GM19025 (cell line): ENCODE results near the gene ITGA8.
"Not testable (repeated sequence)": the region's sequence is repeated elsewhere in the genome, so short reads cannot be mapped to it uniquely, and the experiment has no call there.

Source experiments
- ATAC-seq: cut with Tn5 transposase; IDR thresholded peaks from one replicate; pipeline ENCODE4 v1.9.1; 2021; ENCODE audit warnings: mild to moderate bottlenecking, low read depth, moderate library complexity; ENCODE audit not compliant: unreplicated experiment

The ITGA8 gene

DNA sequence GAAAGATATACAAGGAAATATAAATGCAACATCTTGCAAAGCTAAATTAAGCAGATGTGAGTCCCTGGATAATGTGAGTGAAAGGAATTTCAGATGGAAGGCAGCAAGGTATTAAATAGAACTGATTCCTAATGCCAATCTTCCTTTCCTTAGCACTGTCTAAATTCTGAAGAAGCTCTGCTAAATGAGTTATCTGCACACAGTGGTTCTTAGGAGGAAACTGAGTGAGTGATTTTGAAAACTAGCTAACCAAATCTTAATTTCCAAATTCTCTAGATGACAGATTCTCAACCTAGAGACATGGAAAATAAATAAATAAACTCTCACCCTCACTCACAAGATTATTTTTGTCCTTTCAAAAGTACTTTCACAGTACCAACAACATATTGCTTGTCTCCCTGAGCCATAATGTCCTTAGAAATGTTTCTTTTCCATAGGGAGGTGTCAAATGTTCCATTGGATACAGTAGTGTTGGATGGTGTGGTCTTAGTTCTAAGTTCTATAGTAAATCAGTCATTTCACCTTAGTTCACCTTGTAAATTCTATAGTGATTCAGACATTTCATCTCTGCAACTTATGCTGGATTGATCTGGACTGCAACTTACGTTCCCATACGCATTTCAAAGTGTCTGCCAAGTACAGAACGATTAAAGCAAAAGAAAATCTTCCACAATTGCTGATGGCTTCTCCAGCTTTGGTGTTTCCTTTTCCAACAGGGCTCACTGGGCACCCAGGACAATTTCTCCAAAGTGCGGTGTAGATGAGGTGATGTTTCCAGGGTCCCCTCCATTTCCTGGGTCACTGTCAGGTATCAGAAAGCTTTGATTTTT lies 203.3 kb downstream of the ITGA8 start:
- no peak for ATAC-seq

- ATAC-seq: no peak
Measured at GRCh38 chr10:15515202-15515601, 204.5 kb downstream of the ITGA8 start.

- ATAC-seq: no peak
Measured at GRCh38 chr10:15510963-15511362, 208.8 kb downstream of the ITGA8 start.

- ATAC-seq: no peak
Measured at GRCh38 chr10:15505329-15505728, 214.4 kb downstream of the ITGA8 start.

DNA sequence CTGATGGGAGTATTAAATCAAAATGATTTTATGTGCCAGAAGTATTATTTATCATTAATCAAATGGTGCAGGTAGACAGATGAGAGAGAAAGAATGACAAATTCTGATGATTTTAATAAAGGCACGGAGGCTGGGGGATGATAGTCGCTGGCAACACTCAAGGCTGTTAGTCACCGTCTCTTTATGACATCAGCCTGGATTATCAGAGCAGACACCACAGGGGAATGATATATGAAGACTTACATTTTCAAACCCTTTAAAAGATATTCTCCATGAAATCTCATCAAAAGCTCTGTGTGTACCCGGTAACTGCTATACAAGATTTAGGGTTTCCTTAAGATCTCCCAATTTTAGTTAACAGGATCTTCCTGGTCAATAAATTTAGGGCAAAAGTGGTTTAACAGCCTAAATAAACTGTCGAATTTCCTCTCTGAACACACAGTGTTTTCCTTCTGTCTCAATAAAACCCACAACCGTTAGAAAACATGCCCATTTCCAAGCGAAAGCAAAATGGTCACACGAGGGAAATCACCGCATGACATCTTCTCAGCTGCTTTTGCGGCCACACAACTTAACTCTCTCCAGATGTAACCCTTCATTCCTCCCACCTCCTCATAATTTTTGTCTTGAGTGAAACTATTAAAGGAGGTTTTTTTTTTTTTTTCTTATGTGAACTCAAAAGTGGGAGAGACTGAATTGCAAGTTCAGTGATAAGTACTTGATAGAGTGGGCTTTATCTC lies 215.5 kb downstream of the ITGA8 start:
- no peak for ATAC-seq

- ATAC-seq: no peak
Measured at GRCh38 chr10:15494850-15495506, 224.7 kb downstream of the ITGA8 start.

DNA sequence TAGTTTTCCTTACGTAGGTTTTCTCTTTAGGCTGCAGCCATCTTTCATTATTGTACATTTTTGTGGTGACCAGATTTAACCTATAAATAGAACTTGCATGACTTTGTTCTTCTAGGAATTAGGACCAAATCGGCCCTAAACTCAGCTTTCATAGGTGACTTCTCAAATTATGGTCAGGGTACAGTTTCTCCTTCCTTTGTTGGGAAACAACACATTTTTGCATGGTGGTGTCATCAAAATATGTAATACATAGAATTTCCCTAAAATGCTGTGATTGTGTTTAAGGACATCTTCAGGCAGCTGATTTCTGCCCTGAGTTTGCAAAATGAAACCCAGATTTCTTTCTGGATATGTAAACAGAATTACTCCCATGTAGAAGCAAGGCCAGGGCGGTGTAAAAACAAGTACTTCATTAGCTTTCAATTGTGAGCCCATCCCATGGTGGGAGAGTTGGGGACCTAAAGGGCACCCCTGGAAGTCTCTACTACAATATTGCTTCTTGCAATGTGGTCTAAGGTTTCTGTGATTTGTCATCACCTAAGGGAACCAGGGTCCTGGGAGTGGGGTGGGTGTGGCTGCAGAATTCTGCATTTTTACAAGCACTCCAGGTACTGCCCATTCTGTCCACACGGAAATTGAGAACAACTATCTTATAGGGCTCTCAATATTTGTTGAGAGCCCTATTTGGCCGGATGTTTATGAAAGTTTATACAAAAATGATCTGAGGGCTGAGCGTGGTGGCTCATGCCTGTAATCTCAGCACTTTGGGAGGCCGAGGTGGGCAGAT lies 227.7 kb downstream of the ITGA8 start:
- ATAC-seq: no peak

DNA sequence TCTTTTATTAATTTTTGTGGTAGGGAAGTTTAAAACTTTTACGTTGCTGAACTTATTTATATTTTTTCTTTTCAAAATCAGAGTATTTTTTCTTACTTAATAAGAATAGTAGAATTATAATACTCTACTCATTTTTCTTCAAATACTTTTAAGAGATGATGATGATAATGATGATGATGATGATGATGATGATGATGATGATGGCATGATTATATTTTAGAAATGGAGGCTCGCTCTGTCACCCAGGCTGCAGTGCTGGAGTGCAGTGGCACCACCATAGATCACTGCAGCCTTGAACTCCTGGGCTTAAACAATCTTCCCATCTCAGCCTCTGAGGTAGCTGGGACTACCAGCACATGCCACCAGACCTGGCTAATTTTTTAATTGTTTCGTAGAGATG lies 230.3 kb downstream of the ITGA8 start:
- no peak for ATAC-seq

DNA sequence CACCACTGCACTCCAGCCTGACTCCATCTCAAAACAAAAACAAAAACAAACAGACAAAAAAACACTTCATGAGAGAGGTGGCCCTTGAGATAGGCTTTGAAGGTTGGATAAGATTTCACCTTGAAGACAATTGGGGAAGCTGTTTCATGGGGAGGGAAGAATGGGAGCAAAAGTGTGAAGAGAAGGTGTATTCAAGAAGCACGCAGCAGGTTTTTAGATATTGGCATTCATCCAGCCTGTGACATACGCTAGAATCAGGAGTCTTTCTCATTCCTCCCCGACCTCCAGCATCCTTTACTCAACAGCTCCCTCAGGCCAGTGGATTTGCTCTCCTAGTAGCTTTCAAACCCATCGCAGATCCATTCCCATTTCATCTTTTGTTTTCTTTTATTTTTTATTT lies 232.3 kb downstream of the ITGA8 start:
- no peak for ATAC-seq

GRCh38 chr10:15486404-15486803 lies 233.3 kb downstream of the ITGA8 start:
- ATAC-seq: no peak

DNA sequence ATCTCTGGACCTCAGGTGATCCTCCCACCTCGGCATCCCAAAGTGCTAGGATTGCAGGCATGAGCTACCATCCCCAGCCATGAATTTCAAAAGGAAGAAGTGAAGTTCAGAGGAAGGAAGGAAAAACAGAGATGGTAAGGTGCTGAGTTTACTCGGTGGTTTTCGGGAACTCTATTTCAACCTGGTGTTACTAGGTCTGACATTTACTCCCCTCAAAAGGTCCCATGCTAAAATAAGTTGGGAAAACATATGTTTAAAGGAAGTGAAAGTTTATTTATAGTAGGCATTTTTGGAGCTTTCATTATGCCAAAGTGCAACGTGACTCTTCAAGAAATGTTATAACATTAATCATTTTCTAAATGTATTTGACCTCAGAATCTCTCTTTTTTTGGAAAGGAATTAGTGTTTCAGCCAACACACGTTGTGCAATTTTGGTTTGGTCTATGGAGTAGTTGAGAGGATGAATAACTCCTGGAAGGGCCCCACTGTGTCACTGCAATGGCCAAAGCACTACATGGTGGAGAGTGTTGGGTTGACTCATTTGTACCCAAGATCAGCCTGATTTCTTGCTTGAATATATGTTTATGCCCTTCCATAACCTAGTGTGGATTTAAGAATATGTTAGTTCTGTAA lies 233.9 kb downstream of the ITGA8 start:
- no peak for ATAC-seq

DNA sequence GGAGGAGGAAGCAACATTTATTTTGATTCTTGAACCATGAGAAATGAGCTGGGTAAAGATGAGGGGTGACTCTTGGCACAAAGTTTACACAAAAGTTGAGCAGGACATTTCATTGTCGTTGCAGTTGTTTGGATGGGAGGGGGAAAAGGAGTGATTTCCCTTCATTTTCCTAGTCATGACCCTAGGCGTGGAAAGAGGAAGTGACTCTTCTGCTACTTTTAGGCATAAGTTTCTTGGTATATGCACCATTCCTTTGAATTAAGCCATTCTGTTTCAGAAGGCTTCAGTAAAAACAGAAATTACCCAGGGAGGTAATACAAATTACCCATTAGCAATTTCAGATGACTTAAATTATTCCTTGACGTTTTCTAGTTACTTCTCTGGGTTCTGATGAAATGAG lies 234.7 kb downstream of the ITGA8 start:
- no peak for ATAC-seq

DNA sequence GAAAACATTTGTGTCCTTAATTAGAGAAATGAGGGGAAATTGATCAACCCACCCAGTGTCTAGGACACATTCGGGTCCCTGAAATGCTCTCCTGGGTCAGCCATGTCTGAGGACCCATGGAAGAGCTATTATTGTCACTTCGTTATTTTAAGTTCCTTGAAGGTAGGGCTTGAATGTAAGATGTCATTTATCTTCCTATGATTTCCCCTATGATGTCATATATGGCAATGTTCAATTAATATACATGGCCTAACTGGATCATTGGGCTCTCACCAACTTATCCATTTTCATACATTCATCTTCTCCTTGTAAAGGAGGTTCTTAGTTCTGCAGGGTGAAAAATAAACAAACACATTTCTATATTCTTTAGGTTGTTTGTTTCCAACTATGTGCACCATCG lies 235.6 kb downstream of the ITGA8 start:
- no peak for ATAC-seq

DNA sequence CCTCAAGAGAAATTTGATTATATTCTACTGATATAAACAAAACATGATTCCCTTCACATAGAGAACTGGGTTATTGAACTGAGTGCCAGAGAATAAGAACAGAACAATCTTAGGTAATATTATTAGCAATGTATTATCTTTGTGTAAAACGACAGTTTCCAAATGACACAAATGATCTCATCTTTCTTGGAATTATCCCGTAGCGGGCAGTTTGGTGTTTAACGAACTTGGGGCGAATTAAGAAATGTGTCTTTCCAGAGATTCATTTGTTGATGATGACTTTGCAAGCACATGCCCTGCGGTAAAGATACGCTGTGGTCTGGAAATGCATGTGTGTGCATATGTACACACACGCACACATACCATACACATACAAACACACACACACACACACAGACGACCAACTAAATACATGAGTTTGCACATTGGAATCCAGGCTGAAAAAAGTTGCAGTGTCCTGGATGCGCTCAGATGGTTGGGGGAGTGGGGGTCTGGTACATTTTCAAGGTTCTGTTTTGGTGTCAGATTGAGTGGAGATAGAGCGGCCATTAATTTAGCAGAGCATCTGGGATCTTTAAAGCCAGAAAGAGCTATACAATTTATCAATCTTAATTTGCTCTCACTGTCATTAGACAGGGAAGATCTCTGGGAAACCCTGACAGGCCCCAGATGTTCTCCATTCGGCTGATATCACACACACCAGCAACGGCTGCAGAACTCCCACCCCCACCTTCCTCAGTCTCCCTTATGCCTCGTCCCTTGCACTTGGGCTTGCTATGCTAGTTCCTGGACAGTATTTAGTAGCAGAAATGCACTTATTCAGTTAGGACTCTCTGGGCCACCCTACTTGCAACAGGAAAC lies 236.3 kb downstream of the ITGA8 start:
- no peak for ATAC-seq

DNA sequence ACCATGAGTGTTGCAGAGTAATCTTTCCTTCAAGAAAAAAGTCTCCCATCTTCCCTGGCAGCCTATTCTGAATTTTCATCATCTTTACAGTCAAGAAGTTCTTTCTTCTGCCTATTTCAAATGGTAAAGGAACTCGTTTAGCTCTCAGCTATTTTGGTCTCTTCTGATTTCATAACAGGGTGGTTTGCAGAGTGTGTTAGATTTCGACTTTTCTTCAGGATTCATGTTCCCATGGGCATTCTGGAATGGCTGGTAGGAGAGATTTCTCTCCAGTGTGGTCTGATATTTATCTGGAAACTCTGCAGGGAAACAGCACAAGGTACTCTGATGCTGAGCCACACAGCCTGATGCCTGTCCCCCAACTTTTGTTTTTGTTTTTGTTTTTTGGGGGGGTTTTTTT lies 237.6 kb downstream of the ITGA8 start:
- no peak for ATAC-seq

- ATAC-seq: no peak
Measured at GRCh38 chr10:15478950-15479349, 240.8 kb downstream of the ITGA8 start.

DNA sequence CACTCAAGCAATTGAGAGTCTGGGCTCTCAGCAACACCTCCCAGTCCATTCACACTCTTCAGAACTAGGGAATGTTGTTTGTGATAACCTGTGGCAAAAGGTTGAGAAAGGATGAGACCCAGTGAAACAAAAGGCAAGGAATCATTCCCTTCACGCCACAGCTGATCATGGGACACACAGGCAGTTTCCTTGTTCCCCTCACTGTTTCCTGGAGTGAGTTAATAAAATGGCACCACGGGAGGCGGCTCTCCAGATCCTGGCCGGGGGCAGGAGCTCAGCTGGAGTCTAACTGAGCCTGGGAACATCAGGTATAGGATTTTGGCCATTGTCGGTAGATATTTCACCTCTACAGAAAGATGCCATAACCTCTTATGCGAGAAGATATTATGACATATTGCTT lies 241.3 kb downstream of the ITGA8 start:
- ATAC-seq: no peak

DNA sequence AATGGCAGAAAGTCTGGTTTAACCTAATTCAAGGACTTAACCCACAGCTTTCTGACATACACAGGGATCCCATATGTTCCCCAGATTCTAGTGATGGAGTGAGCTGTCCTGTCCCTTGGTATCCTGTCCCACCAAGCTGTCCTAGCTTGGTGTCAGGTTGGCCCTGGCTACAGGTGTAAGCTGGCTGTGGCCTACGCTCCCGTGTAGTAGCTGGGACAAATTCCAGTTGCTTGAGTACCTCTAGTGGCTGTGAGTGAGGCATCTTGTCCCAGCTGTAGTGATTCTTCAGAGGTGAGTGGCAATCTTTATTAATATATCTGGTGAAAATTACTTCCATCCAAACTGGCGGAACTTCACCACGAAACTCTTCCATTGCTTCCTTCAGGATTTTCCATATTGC lies 243.4 kb downstream of the ITGA8 start:
- no peak for ATAC-seq

DNA sequence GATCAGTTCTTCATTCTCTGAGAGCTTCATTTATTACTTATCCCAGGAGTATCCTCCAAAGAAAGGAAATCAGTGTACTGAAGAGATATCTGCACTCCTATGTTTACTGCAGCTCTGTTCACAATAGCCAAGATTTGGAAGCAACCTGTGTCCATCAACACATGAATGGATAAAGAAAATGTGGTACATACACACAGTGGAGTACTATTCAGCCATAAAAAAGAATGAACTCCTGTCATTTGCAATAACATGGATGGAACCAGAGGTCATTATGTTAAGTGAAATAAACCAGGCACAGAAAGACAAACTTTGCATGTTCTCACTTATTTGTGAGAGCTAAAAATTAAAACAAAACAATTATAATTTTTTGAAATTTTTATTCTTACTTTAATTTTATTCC lies 244.3 kb downstream of the ITGA8 start:
- not testable (repeated sequence) for ATAC-seq
